Ascending aorta (tissue), 2 donors: Measurements from ENCODE around the gene UNC45A. TPM values are rescaled to one million over a fixed set of nuclear protein-coding genes. Genes with fewer than 3 reads are reported as not detected.

Experiments
- DNase-seq, 2 donors: peaks; one replicate each; pipeline ENCODE4 v3.0.0-alpha.2; 2019; ENCODE audit warnings: low spot score in 2 of 2
- H3K27ac ChIP-seq, 2 donors: fragments of 200-600 bp; sonication (generic); one replicate each; pipeline ENCODE4 v1.5.1; 2016 to 2017; ENCODE audit warnings: mild to moderate bottlenecking in 1 of 2
- H3K27me3 ChIP-seq: fragments of 200-600 bp; sonication (generic); one replicate; pipeline ENCODE4 v1.5.1; 2017
- H3K36me3 ChIP-seq, 2 donors: fragments of 200-600 bp; sonication (generic); one replicate each; pipeline ENCODE4 v1.5.1; 2016
- H3K4me1 ChIP-seq, 2 donors: fragments of 200-600 bp; sonication (generic); one replicate each; pipeline ENCODE4 v1.5.1; 2016 to 2017; ENCODE audit warnings: mild to moderate bottlenecking in 1 of 2
- H3K4me3 ChIP-seq, 2 donors: fragments of 200-600 bp; sonication (generic); one replicate each; pipeline ENCODE4 v1.5.1; 2016 to 2017; ENCODE audit warnings: mild to moderate bottlenecking in 1 of 2
- H3K9me3 ChIP-seq, 2 donors: fragments of 200-600 bp; sonication (generic); one replicate each; pipeline ENCODE4 v1.5.1; 2016
- CTCF ChIP-seq, 3 experiments: fragments of 200-600 bp in 2 of 3; fragments of 450-650 bp in 1 of 3; sonication (generic) in 2 of 3; IDR thresholded peaks; one replicate each; pipeline ENCODE4 v1.5.1; 2016 to 2019; ENCODE audit warnings: antibody characterized with exemption in 3 of 3, mild to moderate bottlenecking in 1 of 3, moderate library complexity in 1 of 3
- intact Hi-C: fragments of 100-400 bp; cut with DNase I; formaldehyde crosslinking; loops from one replicate; pipeline ENCODE4 v1.15.1; 2023
- total RNA-seq: library from RNA; depleted of rRNA; stranded (reverse); fragments of >200 nt; gene quantifications from one replicate; pipeline ENCODE4 v1.1.0, GENCODE V29; 2016

Gene UNC45A
- total RNA-seq, 1 donor from 2014 or later: 73.5 TPM

DNA sequence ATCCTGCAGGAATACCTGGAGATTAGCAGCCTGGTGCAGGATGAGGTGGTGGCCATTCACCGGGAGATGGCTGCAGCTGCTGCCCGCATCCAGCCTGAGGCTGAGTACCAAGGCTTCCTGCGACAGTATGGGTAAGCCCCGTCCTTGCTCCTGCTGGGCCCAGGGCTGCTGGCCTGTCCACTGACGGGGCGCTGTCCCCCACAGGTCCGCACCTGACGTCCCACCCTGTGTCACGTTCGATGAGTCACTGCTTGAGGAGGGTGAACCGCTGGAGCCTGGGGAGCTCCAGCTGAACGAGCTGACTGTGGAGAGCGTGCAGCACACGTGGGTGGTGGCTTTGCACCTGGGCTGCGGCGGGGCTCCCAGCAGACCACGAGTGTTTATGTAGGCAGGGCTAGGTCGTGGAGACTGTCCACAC is 45.8 kb upstream of the UNC45A start:
- Histone ChIP-seq H3K27ac (no peak overlapping the region), H3K4me3 (no peak overlapping the region), H3K36me3 (peaks cover 50 to 52% of the 10 kb centered on the region in 2 donors), H3K9me3 (no peaks in the 10 kb centered on the region), H3K27me3 (no peaks in the 10 kb centered on the region), H3K4me1 (peaks cover 10 to 22% of the 10 kb centered on the region in 2 donors)
- no peak for DNase-seq
- intact Hi-C loops: loop anchor here (5.0 to 10.0 kb wide), 5 partner anchors 43 to 995 kb away; partner anchors contain the start of genes AP3S2, CRTC3 and HDDC3
- TF ChIP-seq CTCF (IDR thresholded peaks at IDR 0.05): no peak

DNA sequence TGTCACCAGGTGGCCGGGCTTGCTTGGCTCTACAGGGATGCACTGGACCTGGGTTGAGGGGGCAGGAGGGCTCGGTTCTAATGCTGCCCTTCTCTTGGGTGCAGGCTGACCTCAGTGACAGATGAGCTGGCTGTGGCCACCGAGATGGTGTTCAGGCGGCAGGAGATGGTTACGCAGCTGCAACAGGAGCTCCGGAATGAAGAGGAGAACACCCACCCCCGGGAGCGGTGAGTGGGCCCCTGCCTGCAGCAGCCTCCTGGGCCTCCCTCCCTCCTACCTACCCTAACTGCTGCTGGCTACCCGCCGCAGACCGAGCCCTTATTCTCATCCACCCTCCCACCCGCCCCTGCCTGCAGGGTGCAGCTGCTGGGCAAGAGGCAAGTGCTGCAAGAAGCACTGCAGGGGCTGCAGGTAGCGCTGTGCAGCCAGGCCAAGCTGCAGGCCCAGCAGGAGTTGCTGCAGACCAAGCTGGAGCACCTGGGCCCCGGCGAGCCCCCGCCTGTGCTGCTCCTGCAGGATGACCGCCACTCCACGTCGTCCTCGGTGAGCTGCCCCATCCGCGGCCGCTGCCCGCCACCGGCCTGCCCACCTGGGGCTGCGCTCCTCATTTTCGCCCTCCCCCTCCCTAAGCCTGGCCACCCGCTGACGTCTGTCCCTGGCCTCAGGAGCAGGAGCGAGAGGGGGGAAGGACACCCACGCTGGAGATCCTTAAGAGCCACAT is 45.2 kb upstream of the UNC45A start:
- Histone ChIP-seq H3K27me3 (no peaks in the 10 kb centered on the region), H3K9me3 (no peaks in the 10 kb centered on the region), H3K27ac (no peak overlapping the region), H3K36me3 (peaks cover 54 to 56% of the 10 kb centered on the region in 2 donors), H3K4me1 (peaks cover 5 to 17% of the 10 kb centered on the region in 2 donors), H3K4me3 (no peak overlapping the region)
- intact Hi-C loops: loop anchor here (5.0 to 10.0 kb wide), 5 partner anchors 42 to 995 kb away; partner anchors contain the start of genes AP3S2, CRTC3 and HDDC3
- no peak for TF ChIP-seq CTCF (IDR thresholded peaks at IDR 0.05)
- DNase-seq: no peak

DNA sequence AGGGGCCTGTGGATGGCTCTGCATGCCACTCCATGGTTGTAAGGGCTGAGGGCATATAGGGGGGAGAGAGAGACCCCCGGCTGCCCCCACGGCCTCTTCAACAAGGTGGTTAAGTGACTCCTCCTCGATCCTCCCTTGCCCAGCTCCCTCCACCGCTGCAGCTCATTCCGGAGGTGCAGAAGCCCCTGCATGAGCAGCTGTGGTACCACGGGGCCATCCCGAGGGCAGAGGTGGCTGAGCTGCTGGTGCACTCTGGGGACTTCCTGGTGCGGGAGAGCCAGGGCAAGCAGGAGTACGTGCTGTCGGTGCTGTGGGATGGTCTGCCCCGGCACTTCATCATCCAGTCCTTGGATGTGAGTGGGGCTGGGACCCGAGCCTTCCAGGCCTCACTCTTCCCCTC is 44.2 kb upstream of the UNC45A start:
- no peak for TF ChIP-seq CTCF (IDR thresholded peaks at IDR 0.05)
- no peak overlapping the region for H3K4me3 ChIP-seq
- DNase-seq: no peak
- no peaks in the 10 kb centered on the region for H3K9me3 ChIP-seq
- no peaks in the 10 kb centered on the region for H3K27me3 ChIP-seq
- intact Hi-C loops: no loop called here
- H3K4me1 ChIP-seq: peaks cover 0 to 7% of the 10 kb centered on the region in 2 donors
- H3K27ac ChIP-seq: no peak overlapping the region
- peaks cover 61 to 65% of the 10 kb centered on the region in 2 donors for H3K36me3 ChIP-seq

DNA sequence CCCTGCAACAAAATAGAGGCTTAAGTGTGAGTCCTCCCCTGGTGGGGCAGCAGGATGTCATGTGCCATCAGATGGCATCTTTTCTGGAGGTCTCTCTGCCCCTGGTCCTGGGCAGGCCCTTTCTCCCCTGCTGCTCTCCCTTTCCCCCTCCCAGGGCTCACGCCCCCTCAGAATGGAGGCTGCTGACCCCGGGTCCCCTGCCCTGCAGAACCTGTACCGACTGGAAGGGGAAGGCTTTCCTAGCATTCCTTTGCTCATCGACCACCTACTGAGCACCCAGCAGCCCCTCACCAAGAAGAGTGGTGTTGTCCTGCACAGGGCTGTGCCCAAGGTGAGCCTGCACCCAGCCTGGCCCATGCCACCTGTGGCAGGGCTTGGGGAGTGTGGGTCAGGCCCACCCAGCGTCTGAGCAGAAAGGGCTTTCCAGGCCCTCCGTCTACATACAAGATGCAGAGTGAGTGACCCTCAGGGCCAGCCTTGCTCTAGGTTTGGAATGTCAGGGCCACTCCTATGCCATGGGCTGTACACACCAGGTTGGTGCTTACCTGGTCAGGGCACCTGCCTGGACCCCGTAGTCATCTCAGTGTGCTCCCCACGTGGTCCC is 43.6 kb upstream of the UNC45A start:
- peaks cover 61 to 70% of the 10 kb centered on the region in 2 donors for H3K36me3 ChIP-seq

DNA sequence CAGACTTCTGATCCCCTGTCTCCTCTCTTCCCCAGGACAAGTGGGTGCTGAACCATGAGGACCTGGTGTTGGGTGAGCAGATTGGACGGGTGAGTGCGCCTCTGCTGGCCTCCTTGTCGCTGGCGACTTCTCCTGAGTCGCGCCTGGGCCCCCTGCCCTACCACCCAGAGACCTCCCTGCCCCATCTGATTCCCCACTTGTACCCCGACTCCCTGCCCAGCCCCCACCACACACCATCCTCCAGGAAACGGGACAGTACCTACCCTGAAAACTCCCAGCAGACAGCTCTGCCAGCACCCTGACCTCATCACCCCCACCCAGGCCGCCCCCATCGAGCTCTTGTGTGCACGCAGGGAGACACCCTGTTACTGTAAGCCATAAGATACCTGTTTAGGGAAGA is 43.1 kb upstream of the UNC45A start:
- intact Hi-C loops: no loop called here
- TF ChIP-seq CTCF (IDR thresholded peaks at IDR 0.05): no peak
- H3K9me3 ChIP-seq: no peaks in the 10 kb centered on the region
- no peaks in the 10 kb centered on the region for H3K27me3 ChIP-seq
- H3K36me3 ChIP-seq: peaks cover 61 to 70% of the 10 kb centered on the region in 2 donors
- H3K4me1 ChIP-seq: no peaks in the 10 kb centered on the region
- H3K4me3 ChIP-seq: no peak overlapping the region
- no peak for DNase-seq
- H3K27ac ChIP-seq: no peak overlapping the region

More for the DNA sequence above, 43.6 kb upstream of the UNC45A start:
- H3K4me1 ChIP-seq: peaks cover 0 to 3% of the 10 kb centered on the region in 2 donors
- no peaks in the 10 kb centered on the region for H3K27me3 ChIP-seq
- no peak overlapping the region for H3K4me3 ChIP-seq
- H3K27ac ChIP-seq: no peak overlapping the region
- no peak for DNase-seq
- H3K9me3 ChIP-seq: no peaks in the 10 kb centered on the region
- no peak for TF ChIP-seq CTCF (IDR thresholded peaks at IDR 0.05)
- intact Hi-C loops: no loop called here
